Keratinocyte (primary cell): ENCODE results near the gene GATA2. TPM values are rescaled to one million over a fixed set of nuclear protein-coding genes. Genes with fewer than 3 reads are reported as not detected.

Experiments used
- DNase-seq: peaks from one replicate; pipeline ENCODE4 v3.0.0-alpha.2; 2011; ENCODE audit warnings: low read depth, missing footprints, low spot score
- FAIRE-seq: peaks from 2 replicates; lab custom pipeline; 2011; peaks lifted over from hg19 to GRCh38; lab: Jason Lieb, UNC
- H2AFZ ChIP-seq: 2 replicates; pipeline ENCODE4 v1.6.0; 2012; ENCODE audit warnings: low read length, control low read depth, inconsistent platforms; ENCODE audit not compliant: control insufficient read depth
- H3K27ac ChIP-seq: 2 replicates; pipeline ENCODE4 v1.5.1; 2011; ENCODE audit warnings: low read length; ENCODE audit not compliant: control insufficient read depth, insufficient read depth
- H3K27me3 ChIP-seq: 3 replicates; pipeline ENCODE4 v1.6.0; 2011; ENCODE audit warnings: low read length; ENCODE audit not compliant: control insufficient read depth, insufficient read depth; ENCODE audit errors: extremely low read depth
- H3K36me3 ChIP-seq, 2 experiments: 2 replicates in 1 of 2; 3 replicates in 1 of 2; pipeline ENCODE4 v1.5.1; 2011; ENCODE audit warnings: low read length in 2 of 2, mild to moderate bottlenecking in 1 of 2; ENCODE audit not compliant: control insufficient read depth in 2 of 2, insufficient read depth in 2 of 2; ENCODE audit errors: extremely low read depth in 1 of 2
- H3K4me1 ChIP-seq: 3 replicates; pipeline ENCODE4 v1.5.1; 2011; ENCODE audit warnings: low read length; ENCODE audit not compliant: control insufficient read depth, insufficient read depth; ENCODE audit errors: extremely low read depth
- H3K4me2 ChIP-seq: 3 replicates; pipeline ENCODE4 v1.6.0; 2011; ENCODE audit warnings: low read depth, low read length; ENCODE audit not compliant: control insufficient read depth, insufficient read depth; ENCODE audit errors: extremely low read depth
- H3K4me3 ChIP-seq, 3 experiments: fragments of 200-600 bp in 1 of 3; sonication (generic) in 1 of 3; 2 replicates in 2 of 3; 3 replicates in 1 of 3; pipeline ENCODE4 v1.5.1; 2011 to 2016; ENCODE audit warnings: low read length in 3 of 3, mild to moderate bottlenecking in 3 of 3, control low read depth in 2 of 3, inconsistent platforms in 1 of 3, low read depth in 1 of 3, mixed read lengths in 1 of 3, mixed run types in 1 of 3, moderate library complexity in 1 of 3; ENCODE audit not compliant: control insufficient read depth in 2 of 3, insufficient read depth in 2 of 3; ENCODE audit errors: extremely low read depth in 1 of 3
- H3K79me2 ChIP-seq: 2 replicates; pipeline ENCODE4 v1.6.0; 2012; ENCODE audit warnings: low read length; ENCODE audit not compliant: control insufficient read depth, insufficient read depth
- H3K9ac ChIP-seq: 3 replicates; pipeline ENCODE4 v1.6.0; 2011; ENCODE audit warnings: low read length; ENCODE audit not compliant: control insufficient read depth, insufficient read depth; ENCODE audit errors: extremely low read depth
- H3K9me1 ChIP-seq: 3 replicates; pipeline ENCODE4 v1.6.0; 2011; ENCODE audit warnings: low read length; ENCODE audit not compliant: control insufficient read depth, insufficient read depth; ENCODE audit errors: extremely low read depth
- H3K9me3 ChIP-seq: 2 replicates; pipeline ENCODE4 v1.5.1; 2012; ENCODE audit warnings: low read depth, low read length; ENCODE audit not compliant: control insufficient read depth
- H4K20me1 ChIP-seq: 3 replicates; pipeline ENCODE4 v1.6.0; 2011; ENCODE audit warnings: low read length; ENCODE audit not compliant: control insufficient read depth, insufficient read depth; ENCODE audit errors: extremely low read depth
- CTCF ChIP-seq, 3 experiments: IDR thresholded peaks in 1 of 3; conservative IDR thresholded peaks in 1 of 3; optimal IDR thresholded peaks in 1 of 3; 2 replicates in 2 of 3; 3 replicates in 1 of 3; pipeline versions ENCODE3 to v1.5.1; 2011; ENCODE audit warnings: low read length in 3 of 3, mild to moderate bottlenecking in 3 of 3, moderate library complexity in 2 of 3, control low read depth in 1 of 3, inconsistent platforms in 1 of 3; ENCODE audit not compliant: insufficient read depth in 2 of 3; ENCODE audit errors: extremely low read depth in 1 of 3
- EZH2 ChIP-seq: IDR thresholded peaks from one replicate; pipeline ENCODE4 v1.6.1; 2012; ENCODE audit warnings: inconsistent platforms, mild to moderate bottlenecking, low read length, moderate library complexity
- dilution Hi-C: fragments of 300-500 bp; cut with MboI; formaldehyde crosslinking; loops from one replicate; pipeline ENCODE4 v1.7.0; 2020; ENCODE audit warnings: low sequenced_read_pairs; ENCODE audit not compliant: extremely low pct_ligation_motif_present
- polyA plus RNA-seq, 5 experiments: library from polyadenylated mRNA; depleted of rRNA in 3 of 5; stranded (reverse) in 3 of 5; stranded (forward) in 1 of 5; unstranded in 1 of 5; fragments of >200 nt; gene quantifications; 1 replicate in 1 of 5; 2 replicates in 3 of 5; 3 replicates in 1 of 5; pipeline versions ENCODE4 v1.2.1 to v1.2.3, GENCODE V29; 2011 to 2012; ENCODE audit warnings: missing spikeins in 2 of 5, low read depth in 1 of 5, low replicate concordance in 1 of 5

GATA2 gene
- polyA plus RNA-seq, 1 donor (not counting 4 experiments of a cell fraction or from before 2014, with no cell fraction given) = not detected

DNA sequence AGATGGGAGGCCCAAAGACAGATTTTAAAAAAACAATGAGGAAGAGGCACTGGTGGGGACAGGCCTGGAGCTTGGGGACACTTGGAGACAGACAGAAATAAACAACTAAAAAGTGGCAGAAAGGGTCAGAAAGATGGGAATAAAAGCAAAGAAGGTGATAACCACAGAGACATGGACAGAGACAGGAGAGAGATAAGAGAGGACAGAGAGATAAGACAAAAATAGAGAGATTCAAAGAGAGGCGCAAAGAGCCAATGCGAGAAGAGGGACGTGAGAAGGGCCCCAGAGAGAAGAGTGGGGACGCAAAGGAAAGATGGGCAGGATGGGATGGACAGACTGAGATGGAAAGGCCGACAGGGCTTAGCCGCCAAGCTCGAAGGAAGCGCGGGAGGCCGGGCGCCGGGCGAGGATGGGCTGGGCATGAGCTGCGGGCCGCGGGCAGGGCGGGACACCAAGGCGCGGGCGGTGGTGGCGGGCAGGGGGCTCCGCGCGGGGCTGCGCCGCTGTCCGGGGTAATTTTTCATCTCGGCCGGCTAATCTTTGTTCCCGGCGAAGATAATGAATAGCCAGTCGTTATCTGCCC is 3.1 kb upstream of the GATA2 start:
- TF ChIP-seq CTCF (optimal IDR thresholded peaks at IDR 0.05 in 1 of 3, IDR thresholded peaks at IDR 0.05 in 1 of 3, conservative IDR thresholded peaks at IDR 0.05 in 1 of 3; ENCODE audit: extremely low read depth in 1 of 3, insufficient read depth in 2 of 3, low read length in 3 of 3) = no peak
- no peak for TF ChIP-seq EZH2
- H3K4me1 ChIP-seq = no peaks in the 10 kb centered on the region
- H3K27me3 ChIP-seq = peaks cover 81% of the 10 kb centered on the region
- no peak overlapping the region for H3K4me2 ChIP-seq
- no peak overlapping the region for H3K27ac ChIP-seq
- no peaks in the 10 kb centered on the region for H3K79me2 ChIP-seq
- H3K9ac ChIP-seq = no peak overlapping the region
- H4K20me1 ChIP-seq = peaks cover 10% of the 10 kb centered on the region
- DNase-seq (no peak), FAIRE-seq (no peak)
- no peaks in the 10 kb centered on the region for H3K36me3 ChIP-seq
- dilution Hi-C loops = no loop called here
- H2AFZ ChIP-seq = no peak overlapping the region
- H3K9me3 ChIP-seq = no peaks in the 10 kb centered on the region
- no peaks in the 10 kb centered on the region for H3K9me1 ChIP-seq
- H3K4me3 ChIP-seq = no peak overlapping the region

DNA sequence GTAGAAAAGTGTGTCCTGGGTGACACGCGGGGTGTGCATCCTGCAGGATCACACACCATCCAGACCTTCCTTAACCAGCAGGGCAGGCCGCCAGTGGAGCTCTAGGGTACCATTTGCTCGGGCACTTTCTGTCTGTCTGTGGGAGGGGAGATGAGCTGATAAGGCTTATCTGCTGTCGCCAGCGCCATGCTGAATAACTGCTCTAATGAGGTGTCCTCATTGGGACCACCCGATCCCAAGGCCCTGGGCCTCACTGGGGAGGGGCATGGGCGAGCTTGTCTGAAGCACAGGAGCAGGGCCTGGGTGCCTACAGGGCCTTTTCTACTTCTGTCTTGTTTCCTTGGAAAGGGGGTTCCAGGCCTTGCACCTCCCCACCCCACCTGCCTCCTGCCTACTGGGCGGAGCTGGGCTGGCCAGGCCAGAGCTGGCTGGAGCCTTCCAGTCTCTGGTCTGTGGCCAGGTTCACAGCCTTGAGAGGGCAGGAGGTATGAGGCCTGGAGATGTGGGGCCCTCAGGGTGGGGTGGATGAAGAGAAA is 2.5 kb upstream of the GATA2 start:
- no peak overlapping the region for H2AFZ ChIP-seq
- peaks cover 11% of the 10 kb centered on the region for H4K20me1 ChIP-seq
- no peak for FAIRE-seq
- DNase-seq = no peak
- TF ChIP-seq EZH2 (peak; percentile 13), CTCF (optimal IDR thresholded peaks at IDR 0.05 in 1 of 3, IDR thresholded peaks at IDR 0.05 in 1 of 3, conservative IDR thresholded peaks at IDR 0.05 in 1 of 3; ENCODE audit: extremely low read depth in 1 of 3, insufficient read depth in 2 of 3, low read length in 3 of 3) (no peak)
- peaks cover 87% of the 10 kb centered on the region for H3K27me3 ChIP-seq
- no peak overlapping the region for H3K4me3 ChIP-seq
- no peaks in the 10 kb centered on the region for H3K4me1 ChIP-seq
- no peak overlapping the region for H3K27ac ChIP-seq
- no peak overlapping the region for H3K4me2 ChIP-seq
- H3K79me2 ChIP-seq = no peaks in the 10 kb centered on the region
- H3K9ac ChIP-seq = no peak overlapping the region
- H3K9me1 ChIP-seq = no peaks in the 10 kb centered on the region
- no peaks in the 10 kb centered on the region for H3K36me3 ChIP-seq
- dilution Hi-C loops = no loop called here
- H3K9me3 ChIP-seq = no peaks in the 10 kb centered on the region
